ENCODE results near the gene MTF1.
A peak's percentile ranks its signal among the peaks of the same experiment; 100 is the strongest.

Gene MTF1

GRCh38 chr1:37825506-37825905, 33.9 kb downstream of the MTF1 start:
- no peak for DNase-seq

GRCh38 chr1:37824001-37824400, 35.4 kb downstream of the MTF1 start:
- DNase-seq = no peak

- DNase-seq = no peak
These were observed 36.2 kb downstream of the MTF1 start for GRCh38 chr1:37822906-37823815.

GRCh38 chr1:37821481-37821880, 37.9 kb downstream of the MTF1 start:
- no peak for DNase-seq

- no peak for DNase-seq
These were observed 41.9 kb downstream of the MTF1 start for GRCh38 chr1:37817481-37817880.

GRCh38 chr1:37814252-37814651, 45.1 kb downstream of the MTF1 start:
- DNase-seq = no peak

GRCh38 chr1:37813529-37814145, 45.8 kb downstream of the MTF1 start:
- no peak for DNase-seq

GRCh38 chr1:37811027-37811655, 48.3 kb downstream of the MTF1 start:
- DNase-seq = peak; percentile 67

GRCh38 chr1:37809942-37810341, 49.5 kb downstream of the MTF1 start:
- no peak for DNase-seq

- DNase-seq = no peak
These were observed 50.7 kb downstream of the MTF1 start for GRCh38 chr1:37808369-37809319.

GRCh38 chr1:37807555-37808368, 51.6 kb downstream of the MTF1 start, which contains the start of the genes C1orf122 and YRDC:
Gene C1orf122, plus strand, starts transcription at chr1:37807790. Its CDS starts 615 bp downstream, at chr1:37808405.
Gene YRDC, minus strand, starts transcription at chr1:37808208. Its CDS starts 28 bp downstream, at chr1:37808180.
- peak; percentile 95 for DNase-seq

- no peak for DNase-seq
These were observed 52.2 kb downstream of the MTF1 start for GRCh38 chr1:37807220-37807554.

- DNase-seq = no peak
These were observed 57.0 kb downstream of the MTF1 start for GRCh38 chr1:37802439-37802838.

- DNase-seq = no peak
These were observed 61.5 kb downstream of the MTF1 start for GRCh38 chr1:37797750-37798345.

GRCh38 chr1:37795340-37796125, 63.9 kb downstream of the MTF1 start:
- DNase-seq = peak; percentile 48

GRCh38 chr1:37794372-37795339, 64.7 kb downstream of the MTF1 start:
- no peak for DNase-seq

GRCh38 chr1:37793773-37794371, 65.5 kb downstream of the MTF1 start, which contains the start of gene MANEAL:
Gene MANEAL, plus strand, starts transcription at chr1:37793847. Its CDS starts 336 bp downstream, at chr1:37794183.
- peak; percentile 38 for DNase-seq

GRCh38 chr1:37792943-37793686, 66.3 kb downstream of the MTF1 start:
- DNase-seq = no peak
